ENCODE results near the gene RNF207.
A peak's percentile ranks its signal among the peaks of the same experiment; 100 is the strongest.
"Not testable (repeated sequence)": the region's sequence is repeated elsewhere in the genome, so short reads cannot be mapped to it uniquely, and the experiment has no call there.

Gene RNF207

GRCh38 chr1:6200188-6200809 is 5.6 kb upstream of the RNF207 start:
- no peak for DNase-seq (ENCODE audit: low read depth)

- no peak for DNase-seq (ENCODE audit: low read depth)
These were observed 3.7 kb upstream of the RNF207 start for GRCh38 chr1:6202256-6202655.

- DNase-seq (ENCODE audit: low read depth): no peak
These were observed 569 bp downstream of the RNF207 start for GRCh38 chr1:6206520-6206855.

- DNase-seq (ENCODE audit: low read depth): no peak
These were observed 1.4 kb downstream of the RNF207 start for GRCh38 chr1:6207075-6207885.

- no peak for DNase-seq (ENCODE audit: low read depth)
These were observed 2.0 kb downstream of the RNF207 start for GRCh38 chr1:6207921-6208320.

GRCh38 chr1:6208723-6209660 is 3.1 kb downstream of the RNF207 start:
- DNase-seq (ENCODE audit: low read depth): peak; percentile 53

- DNase-seq (ENCODE audit: low read depth): no peak
These were observed 4.0 kb downstream of the RNF207 start for GRCh38 chr1:6209661-6210580.

GRCh38 chr1:6210591-6211355 is 4.9 kb downstream of the RNF207 start:
- DNase-seq (ENCODE audit: low read depth): no peak

GRCh38 chr1:6211731-6212130 is 5.8 kb downstream of the RNF207 start:
- DNase-seq (ENCODE audit: low read depth): no peak

GRCh38 chr1:6212193-6212959 is 6.5 kb downstream of the RNF207 start:
- DNase-seq (ENCODE audit: low read depth): no peak

- DNase-seq (ENCODE audit: low read depth): no peak
These were observed 12.7 kb downstream of the RNF207 start for GRCh38 chr1:6218375-6219164.

- not testable (repeated sequence) for DNase-seq (ENCODE audit: low read depth)
These were observed 13.7 kb downstream of the RNF207 start for GRCh38 chr1:6219641-6220040.

GRCh38 chr1:6220236-6220635 is 14.3 kb downstream of the RNF207 start:
- no peak for DNase-seq (ENCODE audit: low read depth)

GRCh38 chr1:6221210-6221784 is 15.4 kb downstream of the RNF207 start:
- DNase-seq (ENCODE audit: low read depth): no peak

- DNase-seq (ENCODE audit: low read depth): peak; percentile 70
These were observed 16.7 kb downstream of the RNF207 start for GRCh38 chr1:6222636-6223035.

- DNase-seq (ENCODE audit: low read depth): no peak
These were observed 17.7 kb downstream of the RNF207 start for GRCh38 chr1:6223617-6224016.

- peak; percentile 31 for DNase-seq (ENCODE audit: low read depth)
These were observed 18.8 kb downstream of the RNF207 start for GRCh38 chr1:6224718-6225117.

- DNase-seq (ENCODE audit: low read depth): no peak
These were observed 19.7 kb downstream of the RNF207 start for GRCh38 chr1:6225651-6226050.

- no peak for DNase-seq (ENCODE audit: low read depth)
These were observed 27.5 kb downstream of the RNF207 start for GRCh38 chr1:6233376-6233775.
